ENCODE data around the gene LIN52.

The LIN52 gene

GRCh38 chr14:74237441-74237840 is 152.7 kb downstream of the LIN52 start:
- no peak for DNase-seq (ENCODE audit: low spot score)

DNA sequence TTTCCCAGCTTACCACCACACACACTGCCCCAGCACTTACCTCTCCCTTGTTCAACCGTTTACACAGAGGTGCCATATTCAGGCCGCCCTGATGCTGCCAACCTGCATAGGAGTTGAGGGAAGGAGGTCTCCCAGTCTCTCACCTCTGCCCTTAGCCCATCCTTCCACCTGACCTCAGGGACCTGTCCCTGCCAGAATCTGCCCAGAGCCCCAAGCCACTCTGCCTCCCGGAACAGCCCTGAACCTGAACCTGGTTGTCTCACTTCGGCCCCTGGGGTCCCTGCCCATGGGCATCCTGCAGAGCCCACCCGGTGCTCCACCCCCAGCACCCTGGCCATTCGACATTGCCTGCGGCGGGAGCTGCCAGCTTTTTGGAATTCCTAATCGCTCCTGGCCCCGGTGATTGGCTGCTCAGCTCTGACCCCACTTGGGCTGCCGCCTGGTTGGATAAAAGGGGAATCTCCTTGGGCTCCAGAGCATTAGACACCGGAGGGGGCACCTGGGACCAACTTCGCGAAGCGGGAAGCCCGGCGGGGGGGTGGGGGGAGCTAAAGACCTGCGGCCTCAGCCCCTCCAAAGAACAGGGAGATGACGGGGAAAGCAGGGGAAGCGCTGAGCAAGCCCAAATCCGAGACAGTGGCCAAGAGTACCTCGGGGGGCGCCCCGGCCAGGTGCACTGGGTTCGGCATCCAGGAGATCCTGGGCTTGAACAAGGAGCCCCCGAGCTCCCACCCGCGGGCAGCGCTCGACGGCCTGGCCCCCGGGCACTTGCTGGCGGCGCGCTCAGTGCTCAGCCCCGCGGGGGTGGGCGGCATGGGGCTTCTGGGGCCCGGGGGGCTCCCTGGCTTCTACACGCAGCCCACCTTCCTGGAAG is 154.5 kb downstream of the LIN52 start, which contains the start of gene VSX2:
Gene VSX2, plus strand, starts transcription at position 476 of the 874 bp plus-strand sequence. Its CDS starts 113 bp downstream, at position 589.
- no peak for DNase-seq (ENCODE audit: low spot score)

DNA sequence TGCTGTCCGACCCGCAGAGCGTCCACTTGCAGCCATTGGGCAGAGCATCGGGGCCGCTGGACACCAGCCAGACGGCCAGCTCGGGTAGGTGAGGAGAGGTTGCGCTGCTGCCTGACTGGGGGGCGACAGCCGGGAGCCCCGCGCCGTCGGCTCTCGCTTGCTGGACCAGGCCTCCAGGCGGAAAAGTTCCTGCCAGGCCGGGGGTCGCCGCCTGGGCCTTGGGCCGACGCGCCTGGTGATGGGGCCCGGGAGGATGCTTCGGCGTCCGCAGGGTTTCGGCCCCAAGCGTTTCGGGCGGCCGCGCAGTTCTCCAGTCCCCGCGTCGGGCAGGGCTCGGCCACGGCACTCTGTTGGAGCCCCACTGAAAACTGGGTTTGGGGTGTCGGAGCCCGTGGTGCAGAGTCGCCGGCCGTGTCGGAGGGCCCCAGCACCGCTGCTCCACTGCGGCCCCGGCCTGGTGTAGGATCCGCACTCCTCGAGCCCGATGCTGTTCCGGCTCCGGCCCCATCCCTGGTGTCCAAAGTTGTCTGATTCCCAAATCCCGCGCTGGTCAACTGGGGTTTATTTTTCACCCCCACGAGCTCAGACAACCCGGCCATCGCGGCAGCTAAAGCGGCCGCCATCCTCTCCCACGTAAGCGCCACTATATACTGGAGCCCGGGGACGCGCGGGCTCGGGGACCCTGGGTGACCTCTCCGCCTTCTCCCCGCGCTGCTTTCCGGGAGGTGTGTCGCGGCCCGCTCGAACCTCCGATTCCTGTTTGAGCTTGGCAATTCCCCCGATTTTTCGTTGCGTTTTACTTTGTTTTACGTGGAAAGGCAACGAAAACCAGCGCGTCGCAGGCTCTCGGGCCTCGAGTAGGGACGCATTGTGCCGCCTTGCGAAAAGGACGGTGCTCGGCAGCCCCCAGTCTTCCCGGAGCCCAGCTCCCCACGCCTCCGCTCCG is 155.4 kb downstream of the LIN52 start:
- DNase-seq (ENCODE audit: low spot score), result no peak

DNA sequence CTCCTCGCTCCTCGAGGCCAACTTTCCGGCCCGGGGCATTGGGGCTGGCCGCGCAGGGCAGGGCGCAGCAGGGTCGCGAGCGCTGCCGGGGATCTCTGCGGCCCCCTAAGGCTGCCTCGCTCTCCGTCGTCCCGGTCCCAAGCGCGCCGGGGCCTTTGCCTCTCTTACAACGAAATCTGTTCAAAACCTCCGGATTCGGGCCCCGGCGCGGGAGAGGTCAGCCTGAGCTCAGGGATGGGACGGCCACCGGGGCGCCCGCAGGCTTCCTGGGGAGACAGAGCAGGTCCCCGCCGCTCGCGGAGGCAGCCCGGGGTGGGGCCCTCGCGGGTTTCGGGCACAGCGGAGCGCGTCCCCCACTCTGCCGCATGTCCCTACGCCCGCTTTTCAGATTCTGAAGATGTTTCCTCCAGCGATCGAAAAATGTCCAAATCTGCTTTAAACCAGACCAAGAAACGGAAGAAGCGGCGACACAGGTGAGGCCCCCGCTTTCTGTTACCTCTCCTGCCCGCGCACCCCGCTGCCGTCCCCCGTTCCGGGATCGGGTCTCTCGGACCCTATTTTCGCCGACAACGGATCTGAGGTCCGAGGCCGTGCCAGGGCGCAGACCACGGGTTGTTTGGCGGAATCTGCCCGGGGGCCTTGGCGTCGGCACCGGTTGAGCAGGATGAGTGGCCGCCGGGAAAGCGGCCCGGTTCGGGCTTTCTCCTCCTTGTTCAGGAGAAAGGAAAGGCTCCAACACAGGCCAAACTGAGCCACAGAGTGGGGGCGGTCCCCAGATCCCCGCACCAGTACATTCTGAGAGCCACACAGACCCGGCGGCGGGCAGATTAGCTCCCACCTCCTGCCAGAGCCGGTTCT is 156.3 kb downstream of the LIN52 start:
- no peak for DNase-seq (ENCODE audit: low spot score)

DNA sequence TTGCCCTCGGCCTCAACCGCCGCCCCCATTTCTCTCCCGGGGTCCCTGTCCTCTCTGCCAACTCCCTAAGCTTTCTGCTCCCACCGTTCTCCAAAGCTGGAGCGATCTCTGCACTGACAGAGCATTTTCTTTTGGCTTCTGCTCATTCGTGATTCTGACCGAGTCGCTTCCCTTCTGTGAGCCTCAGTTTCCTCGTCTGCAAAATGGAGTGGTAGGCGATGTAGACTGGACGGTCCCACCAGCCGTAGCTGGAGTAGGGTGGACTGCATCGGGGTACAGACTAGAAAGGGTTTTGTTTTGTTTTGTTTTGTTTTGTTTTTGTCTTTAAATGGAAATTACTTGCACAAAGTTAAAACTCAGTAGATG is 156.9 kb downstream of the LIN52 start:
- DNase-seq (ENCODE audit: low spot score), result no peak

DNA sequence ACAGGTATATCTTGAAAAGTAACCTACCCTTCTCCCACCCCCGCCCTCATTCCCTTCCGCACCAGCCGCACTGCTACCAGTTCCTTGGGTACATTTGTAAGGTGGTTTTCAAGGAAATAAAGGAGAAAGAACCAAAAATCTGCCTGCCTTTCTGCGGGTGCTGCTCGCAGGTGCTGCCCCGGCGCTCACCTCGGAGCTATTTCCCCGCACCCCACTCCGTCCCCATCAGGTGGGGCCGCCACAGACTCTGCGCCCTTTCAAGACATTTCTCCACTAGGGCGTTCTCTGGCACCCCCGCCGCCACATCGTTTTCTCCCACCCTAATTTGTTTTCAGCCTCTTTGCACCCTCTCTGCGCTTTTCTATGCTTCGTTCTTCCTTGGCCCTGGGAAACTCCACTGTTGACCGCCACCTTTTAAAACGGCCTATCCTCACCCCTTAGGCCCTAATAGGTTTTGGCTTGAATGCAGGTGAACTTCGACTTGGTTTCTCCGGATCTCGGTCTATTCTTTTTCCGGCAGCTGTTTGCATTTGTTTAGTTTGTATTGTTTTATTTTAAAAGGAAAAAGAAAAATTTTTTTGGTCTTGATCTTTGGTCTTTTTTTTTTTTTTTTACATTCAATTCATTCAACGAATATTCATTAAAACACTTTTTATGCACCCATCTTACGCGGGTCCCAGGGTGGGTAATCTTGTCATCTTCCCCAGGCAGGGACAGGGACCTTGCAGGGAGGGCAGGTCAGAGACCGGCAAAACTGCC is 157.4 kb downstream of the LIN52 start:
- no peak for DNase-seq (ENCODE audit: low spot score)

GRCh38 chr14:74242780-74243042 is 158.0 kb downstream of the LIN52 start:
- no peak for DNase-seq (ENCODE audit: low spot score)

- no peak for DNase-seq (ENCODE audit: low spot score)
Observed at GRCh38 chr14:74243051-74243450, 158.3 kb downstream of the LIN52 start.

GRCh38 chr14:74244115-74244514 is 159.4 kb downstream of the LIN52 start:
- DNase-seq (ENCODE audit: low spot score), result no peak

DNA sequence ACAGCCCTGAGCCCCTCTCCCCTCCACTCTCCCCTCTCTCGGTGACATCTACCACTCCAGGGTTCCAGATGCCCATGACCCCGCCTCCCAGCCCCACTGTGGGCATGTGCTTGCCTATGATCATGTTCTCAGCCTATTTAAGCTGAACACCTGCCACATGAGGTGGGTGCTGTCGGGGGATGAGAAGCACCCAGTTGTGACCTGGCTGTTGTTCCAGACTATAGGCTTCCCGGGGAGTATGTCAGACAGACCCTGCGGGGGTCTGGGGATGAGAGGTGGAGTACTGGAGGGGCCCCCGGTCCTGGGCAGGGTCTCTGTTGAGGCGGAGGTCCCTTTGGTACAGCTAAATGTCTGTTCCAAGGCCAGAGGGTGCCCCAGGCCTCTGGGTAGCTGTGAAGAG is 160.5 kb downstream of the LIN52 start:
- no peak for DNase-seq (ENCODE audit: low spot score)

GRCh38 chr14:74246542-74246941 is 161.8 kb downstream of the LIN52 start:
- DNase-seq (ENCODE audit: low spot score), result no peak

DNA sequence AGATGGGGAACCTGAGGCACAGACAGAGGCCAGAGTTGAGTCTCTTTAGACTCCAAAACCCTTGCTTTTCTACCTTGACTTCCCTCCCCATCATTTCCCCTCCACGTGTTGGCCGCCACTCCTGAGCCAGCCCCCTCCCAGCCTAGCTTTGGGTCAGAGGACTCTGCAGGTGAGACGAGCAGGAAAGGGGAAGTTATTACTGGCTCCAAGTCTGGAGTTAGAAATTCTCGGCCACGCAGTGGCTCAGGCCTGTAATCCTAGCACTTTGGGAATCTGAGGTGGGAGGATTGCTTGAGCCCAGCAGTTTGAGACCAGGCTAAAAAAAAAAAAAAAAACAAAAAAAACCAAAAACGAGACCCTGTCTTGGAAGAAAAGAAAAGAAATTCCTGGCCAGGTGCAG is 163.3 kb downstream of the LIN52 start:
- no peak for DNase-seq (ENCODE audit: low spot score)

GRCh38 chr14:74249433-74250375 is 164.9 kb downstream of the LIN52 start:
- DNase-seq (ENCODE audit: low spot score), result no peak
